Right lobe of liver (tissue), 4 donors: Measurements from ENCODE around the gene CACNA2D3.

Source experiments
- CTCF ChIP-seq, 4 donors: fragments of 200-600 bp in 3 of 4; fragments of 450-650 bp in 1 of 4; IDR thresholded peaks; one replicate each; pipeline versions ENCODE4 v1.5.1 to v1.8.0; 2016 to 2022; ENCODE audit warnings: antibody characterized with exemption in 4 of 4, mild to moderate bottlenecking in 2 of 4
- POLR2A ChIP-seq: fragments of 450-650 bp; IDR thresholded peaks from one replicate; pipeline ENCODE4 v1.6.1; 2017; ENCODE audit warnings: antibody characterized with exemption, mild to moderate bottlenecking
- donor health status: DM: no; HTN: no; CAD: no.
- donor health status: DM: no; HTN: no; CAD: no.
- donor health status: DM: no; HTN: yes; CAD: no.

DNA sequence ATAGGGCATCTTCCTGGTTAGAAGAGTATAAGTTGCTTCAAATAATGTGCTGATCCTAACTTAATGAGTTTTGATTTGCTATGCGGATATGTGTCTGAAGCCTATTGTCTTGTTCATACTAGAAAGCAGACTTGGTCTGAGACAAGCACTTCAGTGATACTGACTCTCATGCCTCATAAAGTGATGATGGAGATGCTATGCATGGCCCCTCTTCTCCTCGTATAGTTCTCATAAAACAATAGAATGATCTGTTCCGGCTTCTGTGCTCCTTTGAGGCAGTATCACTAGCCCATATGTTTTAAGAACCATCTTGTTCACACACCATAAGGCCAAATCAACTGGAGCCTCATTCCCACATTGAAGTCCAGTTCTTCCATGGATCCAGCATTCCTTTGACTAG is 583.4 kb downstream of the CACNA2D3 start:
- no peak for TF ChIP-seq CTCF (IDR thresholded peaks at IDR 0.05)
- TF ChIP-seq POLR2A, result no peak
